H1 (cell line): Measurements from ENCODE around the gene TIMD4. TPM values are rescaled to one million over a fixed set of nuclear protein-coding genes. Genes with fewer than 3 reads are reported as not detected.

Experiments used
- CTCF ChIA-PET: fragments of 300-600 bp; sonication (Branson Sonifier 250); formaldehyde crosslinking; loops from one replicate; lab custom pipeline; 2021; ENCODE audit not compliant: partially characterized antibody; lab: Charles Lee
- POLR2A ChIA-PET: fragments of 300-600 bp; sonication (Branson Sonifier 250); formaldehyde crosslinking; loops from one replicate; lab custom pipeline; 2021; ENCODE audit warnings: inconsistent platforms; ENCODE audit not compliant: partially characterized antibody; lab: Charles Lee
- DNase-seq, 2 experiments: peaks; one replicate each; pipeline versions ENCODE4 v3.0.0 to v3.0.0-alpha.2; 2010 to 2022; ENCODE audit warnings: low spot score in 2 of 2, low read depth in 1 of 2, mixed read lengths in 1 of 2
- FAIRE-seq: peaks from 2 replicates; lab custom pipeline; 2011; peaks lifted over from hg19 to GRCh38; lab: Jason Lieb, UNC
- H2AFZ ChIP-seq: 2 replicates; pipeline ENCODE4 v1.8.1; 2012; ENCODE audit warnings: low read length, inconsistent platforms
- H2AK5ac ChIP-seq: 2 replicates; pipeline ENCODE4 v1.6.1; 2013; ENCODE audit warnings: low read depth, low read length
- H2BK120ac ChIP-seq: replicated peaks from 2 replicates; pipeline ENCODE3; 2013; ENCODE audit warnings: low read depth, low read length, inconsistent platforms
- H2BK12ac ChIP-seq: 2 replicates; pipeline ENCODE4 v1.6.1; 2013; ENCODE audit warnings: low read depth, low read length
- H2BK15ac ChIP-seq: 2 replicates; pipeline ENCODE4 v1.6.1; 2013; ENCODE audit warnings: low read length
- H2BK20ac ChIP-seq: 2 replicates; pipeline ENCODE4 v1.6.1; 2013; ENCODE audit warnings: low read length
- H2BK5ac ChIP-seq: 2 replicates; pipeline ENCODE4 v1.6.1; 2013; ENCODE audit warnings: low read depth, low read length
- H3K14ac ChIP-seq: 2 replicates; pipeline ENCODE4 v1.6.1; 2013; ENCODE audit warnings: inconsistent platforms; ENCODE audit not compliant: insufficient read length
- H3K18ac ChIP-seq: 2 replicates; pipeline ENCODE4 v1.6.1; 2013; ENCODE audit warnings: low read length; ENCODE audit errors: extremely low read depth
- H3K23ac ChIP-seq: 2 replicates; pipeline ENCODE4 v1.6.1; 2013; ENCODE audit warnings: inconsistent platforms; ENCODE audit not compliant: insufficient read length
- H3K23me2 ChIP-seq: 2 replicates; pipeline ENCODE4 v1.6.1; 2013; ENCODE audit warnings: low read depth, low read length
- H3K27ac ChIP-seq: 2 replicates; pipeline ENCODE4 v1.6.1; 2011; ENCODE audit warnings: low read depth, low read length, inconsistent platforms
- H3K27me3 ChIP-seq, 4 experiments: replicated peaks in 1 of 4; 1 replicate in 1 of 4; 2 replicates in 3 of 4; pipeline versions ENCODE4 v1.6.1 to v1.8.1; 2011 to 2013; ENCODE audit warnings: low read length in 3 of 4, mild to moderate bottlenecking in 3 of 4, inconsistent platforms in 2 of 4, mixed read lengths in 2 of 4, moderate library complexity in 1 of 4; ENCODE audit not compliant: control insufficient read depth in 3 of 4, insufficient read depth in 3 of 4; ENCODE audit errors: extremely low read depth in 1 of 4
- H3K36me3 ChIP-seq, 4 experiments: 2 replicates each; pipeline versions ENCODE4 v1.6.1 to v1.8.1; 2011 to 2013; ENCODE audit warnings: mild to moderate bottlenecking in 4 of 4, low read length in 3 of 4, moderate library complexity in 2 of 4, control low read depth in 1 of 4, inconsistent platforms in 1 of 4; ENCODE audit not compliant: insufficient read depth in 4 of 4, control insufficient read depth in 2 of 4
- H3K4ac ChIP-seq: replicated peaks from 2 replicates; pipeline ENCODE3; 2013; ENCODE audit warnings: low read length, low read depth, mixed read lengths, inconsistent platforms; ENCODE audit not compliant: insufficient read length
- H3K4me1 ChIP-seq, 4 experiments: replicated peaks in 1 of 4; 1 replicate in 1 of 4; 2 replicates in 3 of 4; pipeline versions ENCODE4 v1.6.1 to v1.8.1; 2011 to 2013; ENCODE audit warnings: low read length in 3 of 4, inconsistent platforms in 2 of 4, mixed read lengths in 1 of 4; ENCODE audit not compliant: insufficient read depth in 4 of 4, control insufficient read depth in 3 of 4
- H3K4me2 ChIP-seq, 2 experiments: 2 replicates each; pipeline versions ENCODE4 v1.6.1 to v1.8.1; 2011 to 2013; ENCODE audit warnings: low read depth in 2 of 2, low read length in 2 of 2, control low read depth in 1 of 2, inconsistent platforms in 1 of 2, mild to moderate bottlenecking in 1 of 2; ENCODE audit not compliant: insufficient read depth in 1 of 2
- H3K4me3 ChIP-seq, 4 experiments: fragments of 200-600, 300-600 bp in 1 of 4; sonication (generic), shearing (Covaris generic), sonication (Bioruptor Twin) in 1 of 4; 2 replicates each; pipeline versions ENCODE4 v1.5.1 to v1.8.1; 2011 to 2016; ENCODE audit warnings: low read length in 4 of 4, low read depth in 3 of 4, control low read depth in 2 of 4, inconsistent platforms in 2 of 4, mild to moderate bottlenecking in 2 of 4, mixed read lengths in 1 of 4, moderate library complexity in 1 of 4; ENCODE audit not compliant: insufficient read depth in 2 of 4; ENCODE audit errors: extremely low read depth in 1 of 4
- H3K56ac ChIP-seq: replicated peaks from 2 replicates; pipeline ENCODE3; 2013; ENCODE audit warnings: low read depth, mild to moderate bottlenecking, mixed read lengths, low read length, inconsistent platforms; ENCODE audit not compliant: insufficient read length
- H3K79me1 ChIP-seq: 2 replicates; pipeline ENCODE4 v1.6.1; 2013; ENCODE audit warnings: low read depth, low read length, control low read depth
- H3K79me2 ChIP-seq, 2 experiments: 2 replicates each; pipeline versions ENCODE4 v1.6.1 to v1.8.1; 2012 to 2013; ENCODE audit warnings: low read length in 2 of 2, mild to moderate bottlenecking in 2 of 2, inconsistent platforms in 1 of 2; ENCODE audit not compliant: insufficient read depth in 2 of 2, control insufficient read depth in 1 of 2
- H3K9ac ChIP-seq, 4 experiments: replicated peaks in 1 of 4; 1 replicate in 1 of 4; 2 replicates in 3 of 4; pipeline versions ENCODE4 v1.6.1 to v1.8.1; 2011 to 2013; ENCODE audit warnings: low read depth in 3 of 4, low read length in 3 of 4, control low read depth in 2 of 4, mild to moderate bottlenecking in 2 of 4, moderate library complexity in 2 of 4, inconsistent platforms in 1 of 4; ENCODE audit errors: extremely low read depth in 1 of 4
- H3K9me3 ChIP-seq, 2 experiments: 2 replicates each; pipeline versions ENCODE4 v1.6.1 to v1.8.1; 2012 to 2013; ENCODE audit warnings: mild to moderate bottlenecking in 2 of 2, moderate library complexity in 2 of 2, control low read depth in 1 of 2, inconsistent platforms in 1 of 2, low read depth in 1 of 2, low read length in 1 of 2, mixed read lengths in 1 of 2; ENCODE audit not compliant: insufficient read depth in 2 of 2
- H4K20me1 ChIP-seq, 2 experiments: replicated peaks in 1 of 2; 2 replicates each; pipeline versions ENCODE3 to v1.8.1; 2011 to 2013; ENCODE audit warnings: inconsistent platforms in 2 of 2, low read length in 2 of 2, mild to moderate bottlenecking in 1 of 2; ENCODE audit not compliant: insufficient read depth in 2 of 2, control insufficient read depth in 1 of 2
- H4K5ac ChIP-seq: 2 replicates; pipeline ENCODE4 v1.6.1; 2013; ENCODE audit warnings: low read length, low read depth, mixed read lengths, inconsistent platforms; ENCODE audit not compliant: insufficient read length
- H4K8ac ChIP-seq: 2 replicates; pipeline ENCODE4 v1.8.0; 2013; ENCODE audit warnings: mild to moderate bottlenecking, moderate library complexity, low read length, inconsistent platforms; ENCODE audit not compliant: insufficient read depth; ENCODE audit errors: extremely low read depth
- H4K91ac ChIP-seq: replicated peaks from 2 replicates; pipeline ENCODE3; 2013; ENCODE audit warnings: low read length, mixed read lengths, inconsistent platforms; ENCODE audit not compliant: insufficient read length
- ASH2L ChIP-seq: fragments of 200-600, 300-600 bp; sonication (generic); IDR thresholded peaks from one replicate; pipeline ENCODE4 v1.7.1; 2017; ENCODE audit warnings: low read length
- WGBS, 2 experiments: shearing (Covaris generic) in 1 of 2; methylation state at CpG; one replicate each; pipeline versions ENCODE4 v1.1.6 to v1.1.7; 2013 to 2015; ENCODE audit warnings: low lambda C conversion rate in 2 of 2, mixed read lengths in 2 of 2, inconsistent platforms in 1 of 2, low coverage in 1 of 2, missing lambda C conversion rate in 1 of 2; ENCODE audit not compliant: insufficient replicate concordance in 2 of 2, insufficient coverage in 1 of 2, insufficient read length in 1 of 2; ENCODE audit errors: extremely low coverage in 1 of 2, missing lambda C conversion rate in 1 of 2; 5-methylcytosine and 5-hydroxymethylcytosine counted together
- long read RNA-seq, 2 experiments: library from RNA in 1 of 2; library from capped mRNA in 1 of 2; stranded (forward); transcript quantifications; one replicate each; pipeline ENCODE4 v2.0.0, GENCODE V29; 2021; ENCODE audit warnings: inconsistent platforms in 1 of 2
- polyA minus RNA-seq, 3 experiments: library from RNA; depleted of rRNA, polyadenylated mRNA; stranded (reverse); fragments of >200 nt; gene quantifications; 1 replicate in 2 of 3; 2 replicates in 1 of 3; pipeline ENCODE4 v1.2.3, GENCODE V29; 2011
- polyA plus RNA-seq, 7 experiments: library from polyadenylated mRNA; depleted of rRNA in 3 of 7; stranded (reverse) in 5 of 7; unstranded in 2 of 7; fragments of >200 nt in 5 of 7; fragments of 200-250 nt in 2 of 7; gene quantifications; 1 replicate in 5 of 7; 2 replicates in 1 of 7; 4 replicates in 1 of 7; pipeline versions ENCODE4 v1.2.1 to v1.2.3, GENCODE V29; 2011 to 2013; ENCODE audit warnings: missing spikeins in 2 of 7, mixed read lengths in 2 of 7
- total RNA-seq: library from RNA; stranded (reverse); fragmentation: NEBNext Ultra II Directional; extraction: Animal tissue kit (Norgen Biotek cat#: 25700); gene quantifications from 2 replicates; pipeline ENCODE4 v1.2.1, GENCODE V29; 2021

The TIMD4 gene
- total RNA-seq (not detected in 2 replicates), polyA plus RNA-seq (2011; rRNA removed) (not detected in 2 replicates), polyA minus RNA-seq (2011; rRNA and poly(A)+ RNA removed) (not detected in 2 replicates)
- not detected for polyA plus RNA-seq (2011; cell fraction: cytosol; rRNA removed)
- not detected for polyA plus RNA-seq (2011; cell fraction: nucleus; rRNA removed)
- polyA plus RNA-seq (2012, experiment 1 of 2) = not detected in 4 replicates
- polyA plus RNA-seq (2012, experiment 2 of 2) = not detected
- 0.04 TPM for polyA plus RNA-seq (2013, experiment 1 of 2)
- polyA plus RNA-seq (2013, experiment 2 of 2) = 0.07 TPM
- polyA minus RNA-seq (2011; cell fraction: cytosol; rRNA and poly(A)+ RNA removed) = not detected
- polyA minus RNA-seq (2011; cell fraction: nucleus; rRNA and poly(A)+ RNA removed) = not detected
- long read RNA-seq, experiment 1 = 0 reads
- long read RNA-seq, experiment 2 = 0 reads

DNA sequence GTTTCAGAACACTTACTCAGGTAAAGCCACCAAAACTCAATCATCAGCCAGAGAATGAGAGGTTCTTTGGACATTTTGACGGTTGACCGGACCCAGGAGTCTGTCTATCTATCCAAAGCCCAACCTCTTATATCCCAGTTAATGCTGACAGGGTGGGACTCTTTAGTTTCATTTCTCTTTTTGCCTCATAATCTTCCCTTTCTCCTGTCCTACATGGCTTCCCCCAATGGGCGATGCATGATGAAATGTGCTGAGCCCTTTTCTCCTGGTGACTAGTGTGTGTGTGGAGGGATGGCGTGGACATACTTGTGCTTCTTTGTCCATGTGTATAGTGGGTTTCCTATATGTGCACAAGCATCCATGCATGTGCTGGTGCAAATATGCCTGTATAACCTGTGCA is at the start of gene TIMD4:
TIMD4 (minus strand) TSS at position 102 of the 400 bp plus-strand sequence; CDS start at position 74, 28 bp downstream.
- 0 out of 2 replicates have a peak within 1 kb of the TSS, but pooled peaks have one; percentile 61 for H2BK15ac ChIP-seq
- DNase-seq = no peak
- H3K4ac ChIP-seq = no peak within 1 kb of the TSS
- 98% methylated on average over 4 of the region's 4 CpGs; no CpG with 5 or more reads in 1 of the 2 experiments for WGBS, 2 experiments
- H2BK20ac ChIP-seq = 0 out of 2 replicates have a peak within 1 kb of the TSS, but pooled peaks have one; percentile 86
- H2AK5ac ChIP-seq = no peak within 1 kb of the TSS
- H4K8ac ChIP-seq = no peak within 1 kb of the TSS
- no peaks in the 10 kb centered on the region for H3K79me1 ChIP-seq
- no peaks in the 10 kb centered on the region for H3K23me2 ChIP-seq
- H2BK12ac ChIP-seq = 0 out of 2 replicates have a peak within 1 kb of the TSS, but pooled peaks have one; percentile 17
- H3K23ac ChIP-seq = no peak within 1 kb of the TSS
- H4K20me1 ChIP-seq = no peaks in the 10 kb centered on the region
- H2BK120ac ChIP-seq = no peak within 1 kb of the TSS
- H3K27me3 ChIP-seq = no peaks in the 10 kb centered on the region
- H3K18ac ChIP-seq = no peak within 1 kb of the TSS
- CTCF ChIA-PET = no interaction called here
- no peak for FAIRE-seq
- no peak within 1 kb of the TSS for H3K14ac ChIP-seq
- no peaks in the 10 kb centered on the region for H3K79me2 ChIP-seq
- H3K27ac ChIP-seq = no peak within 1 kb of the TSS
- H3K4me1 ChIP-seq = no peaks in the 10 kb centered on the region
- H3K9me3 ChIP-seq = no peaks in the 10 kb centered on the region
- no peak within 1 kb of the TSS for H3K9ac ChIP-seq
- POLR2A ChIA-PET = no interaction called here
- no peak within 1 kb of the TSS for H3K4me3 ChIP-seq
- H2AFZ ChIP-seq = no peak within 1 kb of the TSS
- H3K36me3 ChIP-seq = no peaks in the 10 kb centered on the region
- no peak within 1 kb of the TSS for H3K4me2 ChIP-seq
- H3K56ac ChIP-seq = no peak within 1 kb of the TSS
- H4K5ac ChIP-seq = no peak within 1 kb of the TSS
- no peak for TF ChIP-seq ASH2L
- no peak within 1 kb of the TSS for H2BK5ac ChIP-seq
- H4K91ac ChIP-seq = no peak within 1 kb of the TSS
